ENCODE data around the gene OR13H1. TPM values are rescaled to one million over a fixed set of nuclear protein-coding genes. Genes with fewer than 3 reads are reported as not detected.
"Not testable (repeated sequence)": the region's sequence is repeated elsewhere in the genome, so short reads cannot be mapped to it uniquely, and the experiment has no call there.

OR13H1 gene
- polyA plus RNA-seq, 1 donor, result not detected

GRCh38 chrX:131571348-131571747 lies 27.5 kb downstream of the OR13H1 start:
- no peak for DNase-seq
- Histone ChIP-seq H3K9me3 (ENCODE audit: control insufficient read depth, low read depth, low read length) (no peaks in the 10 kb centered on the region), H3K27me3 (ENCODE audit: control insufficient read depth, insufficient read depth, low read length) (no peaks in the 10 kb centered on the region), H3K4me3 (ENCODE audit: low read length) (no peak overlapping the region), H3K27ac (ENCODE audit: low read length) (no peak overlapping the region), H3K4me1 (ENCODE audit: control insufficient read depth, insufficient read depth, low read length) (no peaks in the 10 kb centered on the region), H3K36me3 (ENCODE audit: control insufficient read depth, insufficient read depth, low read length) (no peaks in the 10 kb centered on the region)

DNA sequence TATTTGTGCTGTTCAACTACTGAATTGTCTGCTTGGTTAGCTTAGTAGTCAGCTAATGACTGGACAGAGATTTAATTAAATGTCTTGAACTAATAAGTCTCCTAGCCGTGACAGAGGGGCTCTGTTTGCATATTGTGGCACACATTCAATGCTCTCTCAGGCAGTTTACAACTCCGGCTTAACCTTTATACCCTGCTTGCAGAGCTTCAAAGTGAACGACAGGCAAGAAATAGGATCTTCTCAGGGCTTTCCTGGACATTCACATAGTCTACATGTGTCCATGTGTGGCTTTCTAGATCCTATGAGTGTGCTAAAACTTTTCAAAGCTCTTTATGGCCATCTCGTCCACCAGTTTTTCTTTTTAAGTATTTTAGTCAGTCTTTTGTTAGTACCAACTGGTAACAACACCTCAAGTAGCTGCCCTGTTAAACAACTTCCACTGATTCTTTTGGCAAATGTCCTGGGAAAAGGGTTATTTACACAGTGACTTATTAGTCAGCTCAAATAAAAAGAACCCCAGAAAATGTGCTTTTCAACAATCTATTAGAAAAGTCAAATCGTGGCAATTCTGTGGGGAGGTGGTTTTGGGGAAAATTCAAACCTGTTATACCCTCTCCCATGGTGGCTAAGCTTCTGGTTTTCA lies 28.6 kb downstream of the OR13H1 start:
- WGBS (ENCODE audit: insufficient coverage, low lambda C conversion rate), result no CpG with 5 or more reads among the region's 5 CpGs
- Histone ChIP-seq H3K27ac (ENCODE audit: low read length) (no peak overlapping the region), H3K4me3 (ENCODE audit: low read length) (no peak overlapping the region), H3K36me3 (ENCODE audit: control insufficient read depth, insufficient read depth, low read length) (no peaks in the 10 kb centered on the region), H3K4me1 (ENCODE audit: control insufficient read depth, insufficient read depth, low read length) (no peaks in the 10 kb centered on the region), H3K27me3 (ENCODE audit: control insufficient read depth, insufficient read depth, low read length) (no peaks in the 10 kb centered on the region), H3K9me3 (ENCODE audit: control insufficient read depth, low read depth, low read length) (no peaks in the 10 kb centered on the region)
- DNase-seq, result no peak

DNA sequence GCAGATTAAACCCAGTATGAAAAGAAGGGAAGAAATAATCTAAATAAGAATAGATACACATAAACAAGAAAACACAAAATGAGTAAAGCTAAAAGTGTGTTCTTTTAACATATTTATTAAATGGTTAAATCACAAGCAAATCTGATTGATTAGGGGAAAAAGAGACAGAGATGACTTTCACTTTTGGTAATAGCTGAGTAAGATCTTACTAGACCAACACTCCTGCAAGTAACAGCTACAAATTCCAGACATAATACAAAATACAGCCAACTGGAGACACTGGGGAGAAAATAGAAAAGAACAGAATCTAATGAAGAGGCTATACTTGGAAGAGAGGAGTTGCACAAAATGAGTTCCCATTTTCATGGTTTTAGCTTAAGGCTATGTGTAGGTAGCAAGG lies 33.5 kb downstream of the OR13H1 start:
- Histone ChIP-seq H3K4me3 (ENCODE audit: low read length) (no peak overlapping the region), H3K9me3 (ENCODE audit: control insufficient read depth, low read depth, low read length) (no peaks in the 10 kb centered on the region), H3K36me3 (ENCODE audit: control insufficient read depth, insufficient read depth, low read length) (no peaks in the 10 kb centered on the region), H3K27me3 (ENCODE audit: control insufficient read depth, insufficient read depth, low read length) (no peaks in the 10 kb centered on the region), H3K27ac (ENCODE audit: low read length) (no peak overlapping the region), H3K4me1 (ENCODE audit: control insufficient read depth, insufficient read depth, low read length) (no peaks in the 10 kb centered on the region)
- DNase-seq, result no peak

DNA sequence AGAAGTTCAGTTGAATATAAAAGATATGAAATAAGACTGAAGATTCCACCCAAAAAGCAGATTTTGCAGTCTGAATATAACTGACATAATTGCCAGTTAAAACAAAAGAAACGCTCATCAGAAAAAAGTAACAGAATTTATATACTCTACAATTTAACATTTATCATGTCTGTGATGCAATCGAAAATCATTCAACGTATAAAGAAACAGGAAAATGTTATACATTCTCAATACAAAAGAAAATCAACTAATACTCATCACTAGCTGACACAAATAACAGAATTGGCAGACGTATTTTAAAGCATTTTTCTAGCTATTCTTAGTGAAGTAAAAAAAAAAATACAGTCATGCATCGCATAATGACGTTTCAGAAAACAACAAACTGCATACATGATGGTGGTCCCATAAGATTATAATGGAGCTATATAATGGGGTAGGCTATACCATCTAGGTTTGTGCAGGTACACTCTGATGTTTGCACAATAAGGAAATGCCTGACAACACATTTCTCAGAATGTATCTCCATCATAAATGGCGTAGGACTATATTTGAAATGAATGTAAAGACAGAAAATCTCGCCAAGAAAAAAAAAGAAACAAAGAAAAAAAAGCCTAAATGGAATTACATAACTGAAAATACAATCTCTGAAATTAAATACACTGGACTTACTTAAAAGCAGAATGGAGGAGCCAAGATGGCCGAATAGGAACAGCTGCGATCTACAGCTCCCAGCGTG lies 34.3 kb downstream of the OR13H1 start:
- H3K27me3 ChIP-seq (ENCODE audit: control insufficient read depth, insufficient read depth, low read length), result no peaks in the 10 kb centered on the region
- H3K9me3 ChIP-seq (ENCODE audit: control insufficient read depth, low read depth, low read length), result no peaks in the 10 kb centered on the region
- H3K4me3 ChIP-seq (ENCODE audit: low read length), result no peak overlapping the region
- H3K36me3 ChIP-seq (ENCODE audit: control insufficient read depth, insufficient read depth, low read length), result no peaks in the 10 kb centered on the region
- H3K4me1 ChIP-seq (ENCODE audit: control insufficient read depth, insufficient read depth, low read length), result no peaks in the 10 kb centered on the region
- no peak for DNase-seq
- WGBS (ENCODE audit: insufficient coverage, low lambda C conversion rate), result no CpG with 5 or more reads among the region's 11 CpGs
- no peak overlapping the region for H3K27ac ChIP-seq (ENCODE audit: low read length)

DNA sequence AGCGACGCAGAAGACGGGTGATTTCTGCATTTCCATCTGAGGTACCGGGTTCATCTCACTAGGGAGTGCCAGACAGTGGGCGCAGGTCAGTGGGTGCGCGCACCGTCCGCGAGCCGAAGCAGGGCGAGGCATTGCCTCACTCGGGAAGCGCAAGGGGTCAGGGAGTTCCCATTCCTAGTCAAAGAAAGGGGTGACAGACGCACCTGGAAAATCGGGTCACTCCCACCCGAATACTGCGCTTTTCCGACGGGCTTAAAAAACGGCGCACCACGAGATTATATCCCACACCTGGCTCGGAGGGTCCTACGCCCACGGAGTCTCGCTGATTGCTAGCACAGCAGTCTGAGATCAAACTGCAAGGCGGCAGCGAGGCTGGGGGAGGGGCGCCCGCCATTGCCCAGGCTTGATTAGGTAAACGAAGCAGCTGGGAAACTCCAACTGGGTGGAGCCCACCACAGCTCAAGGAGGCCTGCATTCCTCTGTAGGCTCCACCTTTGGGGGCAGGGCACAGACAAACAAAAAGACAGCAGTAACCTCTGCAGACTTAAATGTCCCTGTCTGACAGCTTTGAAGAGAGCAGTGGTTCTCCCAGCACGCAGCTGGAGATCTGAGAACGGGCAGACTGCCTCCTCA lies 35.0 kb downstream of the OR13H1 start:
- not testable (repeated sequence) for DNase-seq; H3K36me3 ChIP-seq (ENCODE audit: control insufficient read depth, insufficient read depth, low read length); H3K4me1 ChIP-seq (ENCODE audit: control insufficient read depth, insufficient read depth, low read length); H3K4me3 ChIP-seq (ENCODE audit: low read length); H3K9me3 ChIP-seq (ENCODE audit: control insufficient read depth, low read depth, low read length); H3K27ac ChIP-seq (ENCODE audit: low read length); H3K27me3 ChIP-seq (ENCODE audit: control insufficient read depth, insufficient read depth, low read length)
- WGBS (ENCODE audit: insufficient coverage, low lambda C conversion rate), result no CpG with 5 or more reads among the region's 34 CpGs

- H3K27me3 ChIP-seq (ENCODE audit: control insufficient read depth, insufficient read depth, low read length), result no peaks in the 10 kb centered on the region
- no peaks in the 10 kb centered on the region for H3K9me3 ChIP-seq (ENCODE audit: control insufficient read depth, low read depth, low read length)
- no peak overlapping the region for H3K27ac ChIP-seq (ENCODE audit: low read length)
- H3K36me3 ChIP-seq (ENCODE audit: control insufficient read depth, insufficient read depth, low read length), result no peaks in the 10 kb centered on the region
- no peak overlapping the region for H3K4me3 ChIP-seq (ENCODE audit: low read length)
- DNase-seq, result no peak
- H3K4me1 ChIP-seq (ENCODE audit: control insufficient read depth, insufficient read depth, low read length), result no peaks in the 10 kb centered on the region
- no CpG with 5 or more reads among the region's 4 CpGs for WGBS (ENCODE audit: insufficient coverage, low lambda C conversion rate)
Measured at GRCh38 chrX:131588995-131589394, 45.1 kb downstream of the OR13H1 start.

All from large intestine (tissue), 3 donors.